Smooth muscle cell (in vitro differentiated cells): ENCODE results near the gene PDE7B. TPM values are rescaled to one million over a fixed set of nuclear protein-coding genes. Genes with fewer than 3 reads are reported as not detected.

ENCODE experiments used
- DNase-seq: peaks from one replicate; lab custom pipeline; 2025; ENCODE audit not compliant: unreplicated experiment; lab: John Stamatoyannopoulos, UW
- H2AFZ ChIP-seq: fragments of 200-600 bp; sonication (generic); 2 replicates; pipeline ENCODE4 v1.6.0; 2016; ENCODE audit warnings: antibody characterized with exemption, low read depth, mild to moderate bottlenecking
- H3F3A ChIP-seq: fragments of 200-600 bp; sonication (generic); 2 replicates; pipeline ENCODE4 v1.6.0; 2017; ENCODE audit warnings: antibody characterized with exemption, low read depth
- H3K27ac ChIP-seq: fragments of 200-600 bp; sonication (generic); 2 replicates; pipeline ENCODE4 v1.5.1; 2016; ENCODE audit warnings: low read depth, mild to moderate bottlenecking
- H3K27me3 ChIP-seq: fragments of 200-600 bp; sonication (generic); 2 replicates; pipeline ENCODE4 v1.6.1; 2016; ENCODE audit warnings: low read depth, mild to moderate bottlenecking
- H3K36me3 ChIP-seq: fragments of 200-600 bp; sonication (generic); 2 replicates; pipeline ENCODE4 v1.5.1; 2016; ENCODE audit warnings: low read depth
- H3K4me1 ChIP-seq: fragments of 200-600 bp; sonication (generic); 2 replicates; pipeline ENCODE4 v1.5.1; 2016; ENCODE audit warnings: low read depth
- H3K4me2 ChIP-seq: fragments of 200-600 bp; sonication (generic); 2 replicates; pipeline ENCODE4 v1.6.0; 2016; ENCODE audit warnings: mild to moderate bottlenecking
- H3K4me3 ChIP-seq: fragments of 200-600 bp; sonication (generic); 2 replicates; pipeline ENCODE4 v1.5.1; 2016; ENCODE audit warnings: mild to moderate bottlenecking
- H3K79me2 ChIP-seq: fragments of 200-600 bp; sonication (generic); 2 replicates; pipeline ENCODE4 v1.6.0; 2016; ENCODE audit warnings: low read depth, mild to moderate bottlenecking
- H3K9ac ChIP-seq: fragments of 200-600 bp; sonication (generic); 2 replicates; pipeline ENCODE4 v1.6.0; 2016; ENCODE audit warnings: low read depth
- H3K9me3 ChIP-seq: fragments of 200-600 bp; sonication (generic); replicated peaks from 2 replicates; pipeline ENCODE4 v1.5.1; 2016; ENCODE audit warnings: low read depth
- H4K20me1 ChIP-seq: fragments of 200-600 bp; sonication (generic); 2 replicates; pipeline ENCODE4 v1.6.0; 2016; ENCODE audit warnings: low read depth
- WGBS: methylation state at CpG from one replicate; pipeline ENCODE4 v1.1.7; 2016; ENCODE audit warnings: low lambda C conversion rate; 5-methylcytosine and 5-hydroxymethylcytosine counted together
- polyA plus RNA-seq: library from polyadenylated mRNA; unstranded; fragments of >200 nt; fragmentation: Nextera tagmentation; extraction: Ambion mirVana; gene quantifications from 2 replicates; pipeline ENCODE4 v1.2.1, GENCODE V29; 2016
- total RNA-seq: library from RNA; depleted of rRNA; stranded (reverse); fragments of >200 nt; gene quantifications from 2 replicates; pipeline ENCODE4 v1.2.3, GENCODE V29; 2014
- TF ChIP-seq, protein P1 (sequence below): fragments of 200-600 bp; sonication (generic); IDR thresholded peaks from 2 replicates; pipeline ENCODE4 v1.5.1; 2017; ENCODE audit warnings: borderline replicate concordance, mild to moderate bottlenecking, antibody characterized with exemption; ENCODE audit not compliant: insufficient read depth, poor library complexity, severe bottlenecking

Gene PDE7B
- total and polyA plus RNA-seq, 2 experiments from 2014 or later: 23.5 to 36.9 TPM

DNA sequence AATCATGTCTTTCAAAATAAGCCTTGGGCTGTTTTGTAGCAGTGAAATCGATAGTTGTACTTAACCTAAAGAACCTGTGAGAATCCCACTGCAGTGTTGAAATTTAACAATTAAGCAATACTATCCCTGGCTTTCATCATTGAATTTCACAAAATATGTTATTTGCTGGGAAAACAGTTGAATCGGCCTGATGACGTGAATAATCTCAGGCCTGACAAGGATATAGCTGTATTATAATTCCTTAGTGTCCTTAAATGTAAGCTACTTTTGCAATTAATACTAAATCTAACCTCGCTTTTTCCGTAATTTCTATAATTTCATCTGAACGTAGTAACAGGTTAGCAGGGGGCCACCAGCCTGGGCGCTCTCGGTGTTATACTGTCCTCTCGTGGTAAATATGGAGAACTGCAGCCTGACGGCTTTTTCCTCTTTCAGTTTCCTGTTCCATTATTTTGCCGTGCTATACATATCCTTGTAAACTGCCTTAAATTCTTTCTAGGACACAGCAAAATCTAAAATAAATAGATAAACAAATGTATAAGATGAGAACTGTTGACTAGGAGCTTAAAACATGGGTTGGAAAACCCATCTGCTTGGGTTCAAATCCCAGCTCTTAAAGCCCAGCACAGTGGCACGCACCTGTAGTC, 374.6 kb downstream of the PDE7B start:
- no peak for DNase-seq
- Histone ChIP-seq H3K4me1 (no peaks in the 10 kb centered on the region), H3K79me2 (no peaks in the 10 kb centered on the region), H3K9me3 (no peaks in the 10 kb centered on the region), H3F3A (no peaks in the 10 kb centered on the region), H3K4me2 (peak overlapping the region; percentile 73), H3K27me3 (no peaks in the 10 kb centered on the region), H4K20me1 (no peaks in the 10 kb centered on the region), H3K4me3 (peak overlapping the region; percentile 25), H3K36me3 (no peaks in the 10 kb centered on the region), H3K27ac (peak overlapping the region; percentile 3), H2AFZ (no peak overlapping the region), H3K9ac (no peak overlapping the region)
- 28% methylated on average over 12 of the region's 12 CpGs for WGBS
- TF ChIP-seq, protein P1, sequence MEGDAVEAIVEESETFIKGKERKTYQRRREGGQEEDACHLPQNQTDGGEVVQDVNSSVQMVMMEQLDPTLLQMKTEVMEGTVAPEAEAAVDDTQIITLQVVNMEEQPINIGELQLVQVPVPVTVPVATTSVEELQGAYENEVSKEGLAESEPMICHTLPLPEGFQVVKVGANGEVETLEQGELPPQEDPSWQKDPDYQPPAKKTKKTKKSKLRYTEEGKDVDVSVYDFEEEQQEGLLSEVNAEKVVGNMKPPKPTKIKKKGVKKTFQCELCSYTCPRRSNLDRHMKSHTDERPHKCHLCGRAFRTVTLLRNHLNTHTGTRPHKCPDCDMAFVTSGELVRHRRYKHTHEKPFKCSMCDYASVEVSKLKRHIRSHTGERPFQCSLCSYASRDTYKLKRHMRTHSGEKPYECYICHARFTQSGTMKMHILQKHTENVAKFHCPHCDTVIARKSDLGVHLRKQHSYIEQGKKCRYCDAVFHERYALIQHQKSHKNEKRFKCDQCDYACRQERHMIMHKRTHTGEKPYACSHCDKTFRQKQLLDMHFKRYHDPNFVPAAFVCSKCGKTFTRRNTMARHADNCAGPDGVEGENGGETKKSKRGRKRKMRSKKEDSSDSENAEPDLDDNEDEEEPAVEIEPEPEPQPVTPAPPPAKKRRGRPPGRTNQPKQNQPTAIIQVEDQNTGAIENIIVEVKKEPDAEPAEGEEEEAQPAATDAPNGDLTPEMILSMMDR: peak; percentile 100

DNA sequence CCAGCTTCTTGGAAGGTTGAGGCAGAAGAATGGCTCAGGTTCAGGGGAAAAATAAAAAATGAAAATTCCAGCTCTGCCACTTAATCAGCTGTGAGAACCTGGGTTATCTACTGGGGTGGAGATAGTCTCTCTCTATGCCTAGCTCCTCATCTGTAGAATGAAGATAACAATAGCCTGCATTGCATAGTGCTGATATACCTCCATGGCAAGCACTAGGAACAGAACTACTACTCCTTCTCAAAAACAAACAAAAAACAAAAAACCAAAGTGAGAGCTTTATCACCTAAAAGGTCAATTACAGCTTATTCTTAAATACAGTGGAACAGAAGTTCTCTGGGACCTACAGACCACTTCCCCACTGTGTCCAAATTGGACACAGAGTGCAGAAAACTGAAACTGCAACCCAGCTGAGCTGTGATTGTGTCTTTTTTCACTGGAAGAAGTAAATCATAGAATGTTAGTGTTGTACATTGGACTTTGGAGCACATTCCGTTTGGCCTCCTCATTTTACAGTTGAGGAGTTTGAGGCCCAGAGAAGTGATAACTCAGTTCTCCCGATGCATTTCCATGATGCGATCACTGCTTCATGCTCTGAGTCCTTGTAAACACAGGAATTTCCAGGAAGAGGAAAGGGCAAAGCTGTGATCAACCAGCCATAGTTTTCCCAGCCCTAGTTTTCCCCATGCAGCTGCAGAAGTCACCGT, 375.3 kb downstream of the PDE7B start:
- Histone ChIP-seq H3F3A (no peaks in the 10 kb centered on the region), H3K9ac (no peak overlapping the region), H2AFZ (peak overlapping the region; percentile 2), H3K4me1 (no peaks in the 10 kb centered on the region), H3K27me3 (no peaks in the 10 kb centered on the region), H3K4me2 (peak overlapping the region; percentile 73), H3K4me3 (peak overlapping the region; percentile 25), H3K79me2 (no peaks in the 10 kb centered on the region), H3K27ac (peak overlapping the region; percentile 3), H4K20me1 (no peaks in the 10 kb centered on the region), H3K9me3 (no peaks in the 10 kb centered on the region), H3K36me3 (no peaks in the 10 kb centered on the region)
- DNase-seq: no peak
- 36% methylated on average over 4 of the region's 4 CpGs for WGBS
- TF ChIP-seq, protein P1: no peak

DNA sequence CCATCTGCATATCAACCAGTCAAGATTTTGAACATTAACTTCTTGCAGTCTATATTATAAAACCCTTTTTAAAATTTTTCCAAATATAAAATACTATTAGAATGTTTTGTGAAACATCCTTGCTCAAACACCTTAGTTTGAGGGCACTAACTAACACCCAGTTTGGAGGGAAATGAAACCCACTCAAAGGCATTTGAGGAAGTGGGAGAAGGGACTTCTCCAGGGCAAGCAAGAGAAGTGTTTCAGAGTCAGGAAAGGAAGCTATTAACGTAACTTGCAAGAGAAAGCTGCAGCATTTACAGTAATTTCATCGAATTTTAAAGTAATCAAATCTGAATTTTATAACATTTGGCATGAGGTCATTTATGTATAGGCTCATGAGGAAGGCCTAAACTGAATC, 377.3 kb downstream of the PDE7B start:
- H3K27me3 ChIP-seq: no peaks in the 10 kb centered on the region
- no peak overlapping the region for H3K4me3 ChIP-seq
- no peaks in the 10 kb centered on the region for H3K9me3 ChIP-seq
- no peaks in the 10 kb centered on the region for H3K36me3 ChIP-seq
- no peaks in the 10 kb centered on the region for H3K79me2 ChIP-seq
- H3K4me1 ChIP-seq: no peaks in the 10 kb centered on the region
- H3K27ac ChIP-seq: no peak overlapping the region
- 95% methylated on average over 2 of the region's 2 CpGs for WGBS
- H3F3A ChIP-seq: no peaks in the 10 kb centered on the region
- TF ChIP-seq, protein P1: no peak
- no peaks in the 10 kb centered on the region for H4K20me1 ChIP-seq
- no peak overlapping the region for H2AFZ ChIP-seq
- H3K9ac ChIP-seq: no peak overlapping the region
- H3K4me2 ChIP-seq: no peak overlapping the region
- no peak for DNase-seq
